H9 (cell line): ENCODE data around the gene CDK9. TPM values are rescaled to one million over a fixed set of nuclear protein-coding genes. Genes with fewer than 3 reads are reported as not detected.

Experiments
- DNase-seq: peaks from one replicate; pipeline ENCODE4 v3.0.0-alpha.2; 2017
- H2AFZ ChIP-seq: one replicate; pipeline ENCODE4 v1.6.1; 2013; ENCODE audit warnings: mild to moderate bottlenecking, low read length, control low read depth, moderate library complexity
- H2AK5ac ChIP-seq: 2 replicates; pipeline ENCODE4 v1.6.1; 2013; ENCODE audit warnings: low read length, control low read depth, mixed read lengths; ENCODE audit not compliant: insufficient read length
- H2BK120ac ChIP-seq: one replicate; pipeline ENCODE4 v1.6.1; 2013; ENCODE audit warnings: low read depth, mild to moderate bottlenecking, low read length, control low read depth, inconsistent platforms; ENCODE audit not compliant: poor library complexity, severe bottlenecking
- H2BK12ac ChIP-seq: 2 replicates; pipeline ENCODE4 v1.6.1; 2013; ENCODE audit warnings: low read length, control low read depth, mixed read lengths, low read depth; ENCODE audit not compliant: insufficient read length
- H2BK15ac ChIP-seq: 2 replicates; pipeline ENCODE4 v1.6.1; 2013; ENCODE audit warnings: low read depth, low read length, control low read depth
- H2BK20ac ChIP-seq: one replicate; pipeline ENCODE4 v1.6.1; 2013; ENCODE audit warnings: low read depth, mild to moderate bottlenecking, low read length, control low read depth, inconsistent platforms; ENCODE audit not compliant: poor library complexity, severe bottlenecking
- H2BK5ac ChIP-seq: 2 replicates; pipeline ENCODE4 v1.6.1; 2013; ENCODE audit warnings: low read length, control low read depth, mixed read lengths; ENCODE audit not compliant: insufficient read length
- H3K14ac ChIP-seq: 2 replicates; pipeline ENCODE4 v1.6.1; 2013; ENCODE audit warnings: low read length, control low read depth; ENCODE audit not compliant: insufficient read depth
- H3K18ac ChIP-seq: 2 replicates; pipeline ENCODE4 v1.6.1; 2013; ENCODE audit warnings: low read depth, mild to moderate bottlenecking, mixed read lengths, low read length, control low read depth; ENCODE audit not compliant: insufficient read length
- H3K23ac ChIP-seq: 2 replicates; pipeline ENCODE4 v1.6.1; 2013; ENCODE audit warnings: low read length, control low read depth, mixed read lengths, low read depth; ENCODE audit not compliant: insufficient read length
- H3K23me2 ChIP-seq: 2 replicates; pipeline ENCODE4 v1.6.1; 2013; ENCODE audit warnings: low read depth, mild to moderate bottlenecking, mixed read lengths, low read length, control low read depth; ENCODE audit not compliant: insufficient read length, poor library complexity, severe bottlenecking
- H3K27ac ChIP-seq: 2 replicates; pipeline ENCODE4 v1.5.1; 2013; ENCODE audit warnings: low read length, control low read depth, mixed read lengths, low read depth; ENCODE audit not compliant: insufficient read length
- H3K27me3 ChIP-seq: 2 replicates; pipeline ENCODE4 v1.6.1; 2013; ENCODE audit warnings: low read length, control low read depth, inconsistent platforms; ENCODE audit not compliant: insufficient read depth
- H3K4ac ChIP-seq: 2 replicates; pipeline ENCODE4 v1.6.1; 2013; ENCODE audit warnings: low read depth, mild to moderate bottlenecking, control low read depth, inconsistent platforms, low read length, moderate library complexity
- H3K4me1 ChIP-seq: 2 replicates; pipeline ENCODE4 v1.6.1; 2013; ENCODE audit warnings: low read length, control low read depth, inconsistent platforms; ENCODE audit not compliant: insufficient read depth
- H3K4me2 ChIP-seq: 2 replicates; pipeline ENCODE4 v1.6.1; 2013; ENCODE audit warnings: low read length, control low read depth, mixed read lengths; ENCODE audit not compliant: insufficient read length, insufficient read depth
- H3K56ac ChIP-seq: 2 replicates; pipeline ENCODE4 v1.6.1; 2013; ENCODE audit warnings: low read depth, mild to moderate bottlenecking, mixed read lengths, low read length, control low read depth; ENCODE audit not compliant: insufficient read length
- H3K79me1 ChIP-seq: 2 replicates; pipeline ENCODE4 v1.6.1; 2013; ENCODE audit warnings: low read depth, mild to moderate bottlenecking, moderate library complexity, low read length, control low read depth, inconsistent platforms; ENCODE audit not compliant: insufficient read depth, poor library complexity, severe bottlenecking
- H3K79me2 ChIP-seq: 2 replicates; pipeline ENCODE4 v1.6.1; 2013; ENCODE audit warnings: low read length, control low read depth, inconsistent platforms; ENCODE audit not compliant: insufficient read depth
- H3K9ac ChIP-seq: 2 replicates; pipeline ENCODE4 v1.6.1; 2013; ENCODE audit warnings: low read length, control low read depth, mixed read lengths; ENCODE audit not compliant: insufficient read length; ENCODE audit errors: extremely low read depth
- H3K9me3 ChIP-seq: one replicate; pipeline ENCODE4 v1.6.1; 2013; ENCODE audit warnings: low read depth, low read length, inconsistent platforms; ENCODE audit not compliant: control insufficient read depth
- H3T11ph ChIP-seq: one replicate; pipeline ENCODE4 v1.6.1; 2013; ENCODE audit warnings: mild to moderate bottlenecking, low read length, control low read depth, inconsistent platforms
- H4K20me1 ChIP-seq: one replicate; pipeline ENCODE4 v1.6.1; 2013; ENCODE audit not compliant: control insufficient read depth, insufficient read length, insufficient read depth
- H4K5ac ChIP-seq: 2 replicates; pipeline ENCODE4 v1.6.1; 2013; ENCODE audit warnings: low read depth, mild to moderate bottlenecking, mixed read lengths, low read length, control low read depth; ENCODE audit not compliant: insufficient read length
- H4K8ac ChIP-seq: replicated peaks from 2 replicates; pipeline ENCODE4 v1.6.1; 2013; ENCODE audit warnings: low read length, control low read depth, mixed read lengths, low read depth; ENCODE audit not compliant: insufficient read length
- H4K91ac ChIP-seq: 2 replicates; pipeline ENCODE4 v1.6.1; 2013; ENCODE audit warnings: low read depth, mild to moderate bottlenecking, moderate library complexity, mixed read lengths, low read length, control low read depth; ENCODE audit not compliant: insufficient read length
- H3K27ac Mint-ChIP-seq, 3 experiments: 2 replicates in 2 of 3; 3 replicates in 1 of 3; pipeline ENCODE4 v1.8.0; 2020 to 2021; ENCODE audit warnings: mixed read lengths in 3 of 3, mild to moderate bottlenecking in 1 of 3, moderate library complexity in 1 of 3
- H3K27me3 Mint-ChIP-seq: 2 replicates; pipeline ENCODE4 v1.8.0; 2021; ENCODE audit warnings: low read depth, mild to moderate bottlenecking, moderate library complexity, mixed read lengths
- H3K36me3 Mint-ChIP-seq, 3 experiments: 2 replicates in 2 of 3; 3 replicates in 1 of 3; pipeline ENCODE4 v1.8.0; 2020 to 2021; ENCODE audit warnings: low read depth in 3 of 3, mixed read lengths in 3 of 3; ENCODE audit not compliant: insufficient read depth in 1 of 3
- H3K4me1 Mint-ChIP-seq, 2 experiments: 2 replicates each; pipeline ENCODE4 v1.8.0; 2020; ENCODE audit warnings: mixed read lengths in 2 of 2
- H3K4me3 Mint-ChIP-seq, 2 experiments: 2 replicates in 1 of 2; 3 replicates in 1 of 2; pipeline ENCODE4 v1.8.0; 2020 to 2021; ENCODE audit warnings: mild to moderate bottlenecking in 2 of 2, mixed read lengths in 2 of 2, moderate library complexity in 1 of 2
- H3K9me3 Mint-ChIP-seq, 2 experiments: 2 replicates in 1 of 2; 3 replicates in 1 of 2; pipeline ENCODE4 v1.8.0; 2020; ENCODE audit warnings: mild to moderate bottlenecking in 2 of 2, mixed read lengths in 2 of 2, moderate library complexity in 1 of 2
- CTCF ChIP-seq: fragments of 200-600 bp; sonication (generic); conservative IDR thresholded peaks from 3 replicates; pipeline ENCODE4 v1.8.0; 2021; ENCODE audit warnings: antibody characterized with exemption, mild to moderate bottlenecking
- WGBS: extraction: QIAGEN DNeasy Blood & Tissue Kit; methylation state at CpG from one replicate; pipeline ENCODE4 v1.1.7; 2013; ENCODE audit warnings: missing lambda C conversion rate, low lambda C conversion rate, mixed read lengths; ENCODE audit not compliant: insufficient read length; ENCODE audit errors: extremely low coverage; 5-methylcytosine and 5-hydroxymethylcytosine counted together
- total RNA-seq: library from RNA; stranded (reverse); gene quantifications from 2 replicates; pipeline ENCODE4 v1.2.1, GENCODE V29; 2021

Gene CDK9
- total RNA-seq, 1 experiment from 2014 or later = 85.7 TPM

- H4K20me1 ChIP-seq = no peaks in the 10 kb centered on the region
- Mint-ChIP-seq H3K27ac (no peak overlapping the region), H3K9me3 (no peaks in the 10 kb centered on the region), H3K27me3 (no peaks in the 10 kb centered on the region), H3K36me3 (no peaks in the 10 kb centered on the region), H3K4me3 (no peak overlapping the region), H3K4me1 (peaks cover 0 to 13% of the 10 kb centered on the region in 2 experiments; a peak in 1 of 4 replicates)
- H3K9ac ChIP-seq = no peak overlapping the region
- H3K56ac ChIP-seq = no peak overlapping the region
- no peaks in the 10 kb centered on the region for H3K27me3 ChIP-seq
- H4K91ac ChIP-seq = no peak overlapping the region
- no peak overlapping the region for H2BK5ac ChIP-seq
- no peak for DNase-seq
- H3K9me3 ChIP-seq = no peaks in the 10 kb centered on the region
- H3K14ac ChIP-seq = no peak overlapping the region
- H3K18ac ChIP-seq = no peak overlapping the region
- H2BK20ac ChIP-seq = no peak overlapping the region
- no peaks in the 10 kb centered on the region for H3K79me2 ChIP-seq
- no peak overlapping the region for H3K27ac ChIP-seq
- no peak overlapping the region for H3K23ac ChIP-seq
- no peaks in the 10 kb centered on the region for H3K79me1 ChIP-seq
- H2AFZ ChIP-seq = no peak overlapping the region
- H4K8ac ChIP-seq = no peak overlapping the region
- WGBS = 100% methylated on average over 1 of the region's 4 CpGs
- TF ChIP-seq CTCF = no peak
- no peak overlapping the region for H2BK15ac ChIP-seq
- H3K4ac ChIP-seq = no peak overlapping the region
- no peak overlapping the region for H3T11ph ChIP-seq
- no peak overlapping the region for H2BK120ac ChIP-seq
- H2BK12ac ChIP-seq = no peak overlapping the region
- H2AK5ac ChIP-seq = no peak overlapping the region
- no peak overlapping the region for H4K5ac ChIP-seq
- H3K4me2 ChIP-seq = no peak overlapping the region
- H3K4me1 ChIP-seq = no peaks in the 10 kb centered on the region; the same call in 1 of the 2 replicates
- no peaks in the 10 kb centered on the region for H3K23me2 ChIP-seq
Measured at GRCh38 chr9:127837346-127837745, 51.5 kb downstream of the CDK9 start.
